Caco-2 (cell line): Measurements from ENCODE around the gene SIGLEC5. TPM values are rescaled to one million over a fixed set of nuclear protein-coding genes. Genes with fewer than 3 reads are reported as not detected.
"Not testable (repeated sequence)": the region's sequence is repeated elsewhere in the genome, so short reads cannot be mapped to it uniquely, and the experiment has no call there.

Experiments
- BruUV-seq: library from RNA; stranded (reverse); fragments of 400-500 nt; replicated peaks from 2 replicates; lab custom pipeline; 2021; lab: Mats Ljungman, UMichigan
- CTCF ChIA-PET: fragments of 300-600 bp; sonication (Branson Sonifier 250); formaldehyde crosslinking; loops from one replicate; lab custom pipeline; 2022; ENCODE audit warnings: antibody characterized with exemption; lab: Charles Lee
- POLR2A ChIA-PET: fragments of 300-600 bp; sonication (Branson Sonifier 250); formaldehyde crosslinking; loops from one replicate; lab custom pipeline; 2022; ENCODE audit warnings: antibody characterized with exemption; lab: Charles Lee
- DNase-seq, 2 experiments: peaks; one replicate each; pipeline versions ENCODE4 v3.0.0 to v3.0.0-alpha.2; 2020 to 2022
- H3K27me3 ChIP-seq: replicated peaks from 2 replicates; pipeline ENCODE4 v1.6.0; 2011; ENCODE audit warnings: low read length; ENCODE audit not compliant: control insufficient read depth, insufficient read depth
- H3K36me3 ChIP-seq: 2 replicates; pipeline ENCODE4 v1.5.1; 2011; ENCODE audit warnings: low read length; ENCODE audit not compliant: control insufficient read depth, insufficient read depth
- H3K4me1 ChIP-seq: fragments of 250-450 bp; sonication (Bioruptor Pico); 2 replicates; pipeline ENCODE4 v1.5.1; 2020; ENCODE audit warnings: mild to moderate bottlenecking
- H3K4me3 ChIP-seq: 2 replicates; pipeline ENCODE4 v1.5.1; 2011; ENCODE audit warnings: low read depth, mild to moderate bottlenecking, control low read depth, low read length
- H3K9me3 ChIP-seq: fragments of 250-450 bp; sonication (Bioruptor Pico); 2 replicates; pipeline ENCODE4 v1.5.1; 2020; ENCODE audit warnings: mild to moderate bottlenecking, moderate library complexity
- H3K27ac Mint-ChIP-seq: one replicate; pipeline ENCODE4 v1.8.0; 2022; ENCODE audit warnings: mixed read lengths; ENCODE audit not compliant: unreplicated experiment
- H3K27me3 Mint-ChIP-seq: one replicate; pipeline ENCODE4 v1.8.0; 2022; ENCODE audit warnings: mixed read lengths; ENCODE audit not compliant: insufficient read depth, unreplicated experiment
- H3K36me3 Mint-ChIP-seq: one replicate; pipeline ENCODE4 v1.8.0; 2022; ENCODE audit warnings: mild to moderate bottlenecking, mixed read lengths; ENCODE audit not compliant: insufficient read depth, unreplicated experiment
- H3K4me1 Mint-ChIP-seq: one replicate; pipeline ENCODE4 v1.8.0; 2022; ENCODE audit warnings: low read depth, mixed read lengths; ENCODE audit not compliant: unreplicated experiment
- H3K4me3 Mint-ChIP-seq: one replicate; pipeline ENCODE4 v1.8.0; 2022; ENCODE audit warnings: mild to moderate bottlenecking, moderate library complexity, mixed read lengths; ENCODE audit not compliant: unreplicated experiment
- H3K9me3 Mint-ChIP-seq: one replicate; pipeline ENCODE4 v1.8.0; 2022; ENCODE audit warnings: mixed read lengths; ENCODE audit not compliant: unreplicated experiment
- intact Hi-C: fragments of 100-400 bp; cut with micrococcal nuclease; formaldehyde crosslinking; loops from one replicate; pipeline ENCODE4 v1.10.0; 2022; ENCODE audit not compliant: unreplicated experiment
- total RNA-seq: library from RNA; stranded (reverse); gene quantifications from 2 replicates; pipeline ENCODE4 v1.2.3, GENCODE V29; 2022
- TF ChIP-seq, protein P1 (sequence below), 2 experiments: fragments of 200-600 bp in 1 of 2; IDR thresholded peaks; 1 replicate in 1 of 2; 2 replicates in 1 of 2; pipeline versions ENCODE4 v1.5.1 to v1.8.0; 2011 to 2022; ENCODE audit warnings: antibody characterized with exemption in 1 of 2, control low read depth in 1 of 2, inconsistent platforms in 1 of 2, low read depth in 1 of 2, low read length in 1 of 2, mild to moderate bottlenecking in 1 of 2, moderate library complexity in 1 of 2; ENCODE audit not compliant: insufficient read depth in 1 of 2, severe bottlenecking in 1 of 2, unreplicated experiment in 1 of 2

The SIGLEC5 gene
- total RNA-seq, 1 experiment from 2014 or later: not detected

DNA sequence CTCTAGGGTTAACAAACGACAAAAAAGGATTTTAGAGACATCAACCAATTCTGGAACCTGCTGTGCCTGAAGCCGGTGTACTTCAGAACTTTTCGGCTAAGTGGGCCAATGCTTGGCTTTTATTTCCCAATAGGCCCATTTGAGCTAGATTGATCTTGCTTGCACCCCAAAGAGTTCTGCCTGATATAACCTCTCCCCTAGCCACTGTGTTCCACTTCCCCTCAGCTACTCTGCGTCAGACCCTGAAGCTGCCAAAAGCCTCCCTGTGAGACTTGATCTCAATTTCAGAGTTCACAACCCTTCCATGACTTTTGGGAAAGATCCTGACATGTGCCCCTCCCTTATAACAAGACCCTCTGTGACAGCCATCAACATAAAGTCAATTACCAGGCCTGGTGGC, 22.1 kb upstream of the SIGLEC5 start:
- no peak for DNase-seq
- Mint-ChIP-seq H3K36me3 (no peaks in the 10 kb centered on the region), H3K4me3 (no peak overlapping the region), H3K27ac (no peak overlapping the region), H3K4me1 (no peaks in the 10 kb centered on the region), H3K27me3 (peaks cover 9% of the 10 kb centered on the region), H3K9me3 (peaks cover 10% of the 10 kb centered on the region)
- no peaks in the 10 kb centered on the region for H3K4me1 ChIP-seq
- H3K4me3 ChIP-seq: no peak overlapping the region
- no peaks in the 10 kb centered on the region for H3K27me3 ChIP-seq
- intact Hi-C loops: no loop called here
- TF ChIP-seq, protein P1, sequence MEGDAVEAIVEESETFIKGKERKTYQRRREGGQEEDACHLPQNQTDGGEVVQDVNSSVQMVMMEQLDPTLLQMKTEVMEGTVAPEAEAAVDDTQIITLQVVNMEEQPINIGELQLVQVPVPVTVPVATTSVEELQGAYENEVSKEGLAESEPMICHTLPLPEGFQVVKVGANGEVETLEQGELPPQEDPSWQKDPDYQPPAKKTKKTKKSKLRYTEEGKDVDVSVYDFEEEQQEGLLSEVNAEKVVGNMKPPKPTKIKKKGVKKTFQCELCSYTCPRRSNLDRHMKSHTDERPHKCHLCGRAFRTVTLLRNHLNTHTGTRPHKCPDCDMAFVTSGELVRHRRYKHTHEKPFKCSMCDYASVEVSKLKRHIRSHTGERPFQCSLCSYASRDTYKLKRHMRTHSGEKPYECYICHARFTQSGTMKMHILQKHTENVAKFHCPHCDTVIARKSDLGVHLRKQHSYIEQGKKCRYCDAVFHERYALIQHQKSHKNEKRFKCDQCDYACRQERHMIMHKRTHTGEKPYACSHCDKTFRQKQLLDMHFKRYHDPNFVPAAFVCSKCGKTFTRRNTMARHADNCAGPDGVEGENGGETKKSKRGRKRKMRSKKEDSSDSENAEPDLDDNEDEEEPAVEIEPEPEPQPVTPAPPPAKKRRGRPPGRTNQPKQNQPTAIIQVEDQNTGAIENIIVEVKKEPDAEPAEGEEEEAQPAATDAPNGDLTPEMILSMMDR (IDR thresholded peaks at IDR 0.05; ENCODE audit: insufficient read depth in 1 of 2, low read depth in 1 of 2, low read length in 1 of 2, severe bottlenecking in 1 of 2, unreplicated experiment in 1 of 2): no peak
- no peaks in the 10 kb centered on the region for H3K36me3 ChIP-seq
- POLR2A ChIA-PET: no interaction called here
- BruUV-seq: no TSS peak
- H3K9me3 ChIP-seq: no peaks in the 10 kb centered on the region
- CTCF ChIA-PET: no interaction called here

DNA sequence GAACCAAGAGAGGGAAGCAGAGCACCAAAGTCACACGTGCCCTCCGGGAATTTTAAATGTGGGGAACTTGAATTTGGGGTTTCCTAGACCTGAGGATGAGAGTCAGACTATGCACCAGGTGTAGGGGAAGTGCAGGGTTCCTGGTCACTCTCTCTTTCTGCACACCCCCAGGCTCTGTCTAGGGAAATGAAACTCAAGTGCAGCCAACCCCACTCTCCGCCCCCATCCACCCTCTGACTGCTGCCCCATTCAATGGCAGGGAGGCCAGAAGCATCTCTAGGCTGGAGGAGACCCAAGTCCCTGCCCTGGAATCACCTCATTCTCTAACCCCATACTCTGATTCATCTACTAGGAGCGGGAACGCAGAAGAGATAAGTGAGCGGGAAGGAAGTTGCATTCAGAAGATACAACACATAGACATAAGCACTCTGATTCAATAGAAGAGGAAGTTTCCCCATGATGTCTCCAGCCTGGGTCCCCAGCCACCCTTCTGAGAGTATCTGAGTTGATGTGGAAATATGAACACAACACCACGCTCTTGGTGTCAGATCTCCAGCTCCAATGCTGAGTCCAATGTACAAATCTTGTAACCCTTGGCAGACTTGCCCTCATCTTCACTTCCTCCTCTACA, 21.1 kb upstream of the SIGLEC5 start:
- Mint-ChIP-seq H3K27ac (no peak overlapping the region), H3K27me3 (peaks cover 9% of the 10 kb centered on the region), H3K4me3 (no peak overlapping the region), H3K4me1 (no peaks in the 10 kb centered on the region), H3K36me3 (no peaks in the 10 kb centered on the region), H3K9me3 (peaks cover 10% of the 10 kb centered on the region)
- TF ChIP-seq, protein P1 (IDR thresholded peaks at IDR 0.05; ENCODE audit: insufficient read depth in 1 of 2, low read depth in 1 of 2, low read length in 1 of 2, severe bottlenecking in 1 of 2, unreplicated experiment in 1 of 2): no peak
- POLR2A ChIA-PET: no interaction called here
- intact Hi-C loops: no loop called here
- H3K36me3 ChIP-seq: no peaks in the 10 kb centered on the region
- no peak for DNase-seq
- BruUV-seq: no TSS peak
- H3K4me3 ChIP-seq: no peak overlapping the region
- no peaks in the 10 kb centered on the region for H3K27me3 ChIP-seq
- CTCF ChIA-PET: no interaction called here
- H3K9me3 ChIP-seq: no peaks in the 10 kb centered on the region
- no peaks in the 10 kb centered on the region for H3K4me1 ChIP-seq

DNA sequence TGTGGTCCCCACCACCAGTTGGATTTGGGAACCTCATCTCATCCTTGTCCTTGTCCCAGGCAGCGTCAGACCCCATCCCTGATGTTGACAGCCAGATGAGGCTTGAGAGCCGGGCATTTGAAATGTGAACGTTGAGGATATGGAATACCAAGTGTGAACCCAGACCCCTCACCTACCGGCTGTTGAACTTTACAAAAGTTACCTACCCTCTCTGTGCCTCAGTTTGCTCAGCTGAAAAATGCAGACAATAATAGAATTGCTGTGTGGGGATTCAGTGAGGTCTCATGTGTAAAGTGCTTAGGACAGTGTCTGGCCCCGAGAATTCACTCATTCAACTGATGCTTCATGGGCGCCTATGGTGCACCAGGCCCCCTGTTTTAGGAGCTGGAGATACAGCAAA, 17.1 kb upstream of the SIGLEC5 start:
- Mint-ChIP-seq H3K4me1 (peaks cover 7% of the 10 kb centered on the region), H3K9me3 (no peaks in the 10 kb centered on the region), H3K27ac (no peak overlapping the region), H3K4me3 (no peak overlapping the region), H3K36me3 (no peaks in the 10 kb centered on the region), H3K27me3 (peaks cover 16% of the 10 kb centered on the region)
- no peaks in the 10 kb centered on the region for H3K36me3 ChIP-seq
- H3K4me1 ChIP-seq: 0 out of 2 replicates have a peak, but pooled peaks cover 3% of the 10 kb centered on the region
- BruUV-seq: no TSS peak
- POLR2A ChIA-PET: no interaction called here
- intact Hi-C loops: no loop called here
- no peaks in the 10 kb centered on the region for H3K9me3 ChIP-seq
- H3K27me3 ChIP-seq: no peaks in the 10 kb centered on the region
- TF ChIP-seq, protein P1 (IDR thresholded peaks at IDR 0.05; ENCODE audit: insufficient read depth in 1 of 2, low read depth in 1 of 2, low read length in 1 of 2, severe bottlenecking in 1 of 2, unreplicated experiment in 1 of 2): no peak
- CTCF ChIA-PET: no interaction called here
- DNase-seq: no peak
- H3K4me3 ChIP-seq: no peak overlapping the region

DNA sequence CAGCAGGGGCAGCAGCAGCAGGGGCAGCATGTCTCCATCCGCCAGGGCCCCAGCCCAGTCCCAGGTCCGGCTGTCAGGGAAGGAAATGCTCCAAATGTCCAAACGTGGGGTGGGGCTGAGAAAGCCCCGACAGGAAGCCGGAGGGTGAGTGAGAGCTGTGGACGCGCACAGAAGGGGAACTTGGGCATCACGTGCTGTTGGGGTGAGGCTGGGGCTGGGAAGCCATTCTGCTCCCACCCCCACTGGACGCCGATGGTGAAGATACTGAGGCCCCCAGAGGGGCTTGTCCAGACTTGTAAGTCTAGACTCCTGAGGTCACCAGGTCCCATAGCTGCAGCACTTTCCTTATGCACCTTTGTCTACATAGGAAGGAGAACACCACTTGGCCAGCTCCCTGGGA, 16.5 kb upstream of the SIGLEC5 start, which contains the start of gene SIGLEC14:
Gene SIGLEC14, minus strand, starts transcription at position 96 of the 400 bp plus-strand sequence. Its CDS starts 66 bp downstream, at position 30.
- DNase-seq, CTCF ChIA-PET, H3K27ac Mint-ChIP-seq, H3K36me3 Mint-ChIP-seq, H3K36me3 ChIP-seq, intact Hi-C loops, H3K4me1 Mint-ChIP-seq, H3K9me3 Mint-ChIP-seq, H3K9me3 ChIP-seq, H3K4me1 ChIP-seq, H3K4me3 ChIP-seq, POLR2A ChIA-PET, BruUV-seq, H3K4me3 Mint-ChIP-seq, H3K27me3 ChIP-seq: not testable (repeated sequence)
- peaks cover 16% of the 10 kb centered on the region for H3K27me3 Mint-ChIP-seq
